CD4-positive, alpha-beta T cell treated with Interleukin-17A for 4 hours (primary cell): ENCODE data around the gene VWA3B.
"Not testable (repeated sequence)": the region's sequence is repeated elsewhere in the genome, so short reads cannot be mapped to it uniquely, and the experiment has no call there.

Experiments used
- DNase-seq: peaks from one replicate; pipeline ENCODE4 v3.0.0-alpha.2; 2020; ENCODE audit warnings: mixed read lengths

Gene VWA3B

GRCh38 chr2:98089941-98090340 is 3.0 kb downstream of the VWA3B start:
- DNase-seq: no peak

GRCh38 chr2:98090951-98091350 is 4.0 kb downstream of the VWA3B start:
- DNase-seq: no peak

GRCh38 chr2:98091738-98092137 is 4.8 kb downstream of the VWA3B start:
- DNase-seq: no peak

- DNase-seq: no peak
Observed at GRCh38 chr2:98093146-98093545, 6.2 kb downstream of the VWA3B start.

GRCh38 chr2:98093611-98094010 is 6.6 kb downstream of the VWA3B start:
- no peak for DNase-seq

- DNase-seq: no peak
Observed at GRCh38 chr2:98099939-98100743, 13.2 kb downstream of the VWA3B start.

- not testable (repeated sequence) for DNase-seq
Observed at GRCh38 chr2:98102315-98102714, 15.3 kb downstream of the VWA3B start.

- DNase-seq: no peak
Observed at GRCh38 chr2:98102878-98103277, 15.9 kb downstream of the VWA3B start.

GRCh38 chr2:98108110-98108509 is 21.1 kb downstream of the VWA3B start:
- no peak for DNase-seq

- no peak for DNase-seq
Observed at GRCh38 chr2:98110741-98111140, 23.8 kb downstream of the VWA3B start.

GRCh38 chr2:98114643-98115330 is 27.8 kb downstream of the VWA3B start:
- no peak for DNase-seq

- no peak for DNase-seq
Observed at GRCh38 chr2:98118161-98118560, 31.2 kb downstream of the VWA3B start.

- DNase-seq: no peak
Observed at GRCh38 chr2:98118852-98119251, 31.9 kb downstream of the VWA3B start.

GRCh38 chr2:98121149-98121548 is 34.2 kb downstream of the VWA3B start:
- no peak for DNase-seq

GRCh38 chr2:98122524-98122923 is 35.6 kb downstream of the VWA3B start:
- DNase-seq: no peak

- no peak for DNase-seq
Observed at GRCh38 chr2:98123286-98123685, 36.3 kb downstream of the VWA3B start.

- DNase-seq: no peak
Observed at GRCh38 chr2:98126061-98126460, 39.1 kb downstream of the VWA3B start.

GRCh38 chr2:98127229-98127989 is 40.4 kb downstream of the VWA3B start:
- no peak for DNase-seq

- DNase-seq: no peak
Observed at GRCh38 chr2:98128556-98129109, 41.7 kb downstream of the VWA3B start.

GRCh38 chr2:98130073-98130472 is 43.1 kb downstream of the VWA3B start:
- not testable (repeated sequence) for DNase-seq

GRCh38 chr2:98134172-98135005 is 47.4 kb downstream of the VWA3B start:
- DNase-seq: no peak

GRCh38 chr2:98137196-98137595 is 50.2 kb downstream of the VWA3B start:
- DNase-seq: no peak
